NK-92 treated with Interleukin-12 subunit alpha and Interleukin-12 subunit beta, amount 100 ng/mL, for 24 hours (cell line): ENCODE measurements around the gene PTN.

Source experiments
- DNase-seq: peaks from one replicate; lab custom pipeline; 2025; lab: John Stamatoyannopoulos, UW

PTN gene

GRCh38 chr7:137343281-137343841 lies at the start of gene PTN:
Gene PTN (minus strand): TSS chr7:137343733. CDS start chr7:137254973, 88,760 bp downstream.
- no peak for DNase-seq

GRCh38 chr7:137390076-137390475 lies 46.5 kb upstream of the PTN start:
- no peak for DNase-seq

DNA sequence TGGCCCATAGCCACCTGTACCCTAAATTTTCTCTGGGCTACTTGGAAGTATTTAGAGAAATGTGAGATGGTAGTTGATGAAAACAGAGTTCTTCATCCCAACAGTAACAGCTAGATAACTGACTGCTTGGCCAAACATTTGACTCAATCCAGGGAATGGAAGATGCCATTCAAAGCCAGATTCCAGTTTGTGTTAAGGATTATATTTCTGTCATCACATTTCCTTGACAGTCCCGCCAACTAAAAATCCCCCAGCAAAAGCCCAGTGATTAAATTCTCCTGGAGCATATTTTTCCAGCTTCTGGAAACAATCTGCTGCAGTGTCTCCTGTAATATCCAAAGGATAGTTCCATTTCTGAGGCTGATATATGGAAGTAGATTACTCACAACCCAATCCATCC lies 45.4 kb upstream of the PTN start:
- DNase-seq = no peak

GRCh38 chr7:137386966-137387365 lies 43.4 kb upstream of the PTN start:
- DNase-seq = no peak

GRCh38 chr7:137381045-137381444 lies 37.5 kb upstream of the PTN start:
- no peak for DNase-seq

DNA sequence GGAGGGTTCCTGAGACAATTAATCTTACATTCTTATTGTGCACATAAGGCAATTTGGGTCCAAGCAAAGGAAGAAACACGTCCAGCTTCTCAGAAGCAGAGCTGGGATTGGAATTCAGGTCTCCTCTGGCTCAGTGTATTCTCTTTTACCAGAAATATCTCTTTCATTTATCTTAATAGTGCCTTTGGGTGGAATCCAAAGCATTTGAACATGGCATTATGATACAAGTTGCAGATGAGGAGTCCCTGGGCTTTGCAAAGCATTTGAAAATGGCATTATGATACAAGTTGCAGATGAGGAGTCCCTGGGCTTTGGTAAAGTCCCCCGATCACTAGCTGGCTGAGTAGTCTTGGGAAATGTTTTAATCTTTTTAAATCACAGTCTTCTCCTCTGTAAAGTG lies 30.0 kb upstream of the PTN start:
- no peak for DNase-seq

GRCh38 chr7:137371616-137372015 lies 28.1 kb upstream of the PTN start:
- DNase-seq = no peak

DNA sequence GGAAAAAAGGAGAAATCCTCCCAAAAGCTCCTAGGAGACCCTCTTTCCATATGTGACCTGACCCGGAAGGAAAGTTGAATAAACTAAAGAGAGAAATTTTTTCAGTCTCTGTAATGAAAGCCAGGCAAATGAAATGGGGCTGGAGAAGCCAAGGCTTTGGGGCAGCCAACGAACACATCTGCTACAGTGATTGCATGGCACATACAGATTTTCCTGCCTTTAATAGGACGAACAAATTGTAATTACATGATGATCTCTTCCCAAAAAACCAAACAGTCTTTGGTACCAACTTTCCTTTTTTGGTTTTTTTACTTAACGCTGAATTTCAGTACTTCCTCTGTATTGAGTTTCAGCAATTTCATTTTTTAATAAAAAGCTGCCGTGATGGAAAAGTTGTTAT lies 23.5 kb upstream of the PTN start:
- no peak for DNase-seq

GRCh38 chr7:137363683-137364082 lies 20.1 kb upstream of the PTN start:
- no peak for DNase-seq

DNA sequence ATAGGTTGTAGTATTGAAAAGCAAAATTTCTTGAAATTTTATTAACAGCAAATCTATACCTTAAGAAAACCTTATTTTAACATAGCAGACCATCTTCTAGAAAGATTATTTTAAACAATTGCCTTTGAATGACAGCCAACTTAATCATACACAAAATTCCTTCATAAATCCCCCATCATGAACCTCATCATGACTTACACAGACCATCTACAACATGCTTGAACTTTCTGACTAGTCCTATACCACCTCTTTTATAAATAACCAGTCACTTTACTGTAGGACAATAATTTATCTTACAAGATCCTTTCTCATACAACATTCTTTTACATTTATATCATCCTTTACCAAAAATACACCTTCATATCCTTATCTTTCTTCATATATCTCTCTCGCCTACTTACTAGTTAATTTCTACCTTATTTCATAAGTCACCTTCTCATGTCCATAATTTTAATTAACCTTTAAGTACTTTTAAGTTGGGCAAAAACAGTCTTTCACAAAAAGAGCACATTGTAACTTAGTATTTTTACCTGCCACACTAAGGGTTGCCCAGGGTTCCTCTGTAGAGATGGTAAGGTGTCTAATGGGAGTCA lies 16.6 kb upstream of the PTN start:
- no peak for DNase-seq

GRCh38 chr7:137354961-137355360 lies 11.4 kb upstream of the PTN start:
- no peak for DNase-seq

- DNase-seq = no peak
These were observed 10.9 kb upstream of the PTN start for GRCh38 chr7:137354396-137354795.

DNA sequence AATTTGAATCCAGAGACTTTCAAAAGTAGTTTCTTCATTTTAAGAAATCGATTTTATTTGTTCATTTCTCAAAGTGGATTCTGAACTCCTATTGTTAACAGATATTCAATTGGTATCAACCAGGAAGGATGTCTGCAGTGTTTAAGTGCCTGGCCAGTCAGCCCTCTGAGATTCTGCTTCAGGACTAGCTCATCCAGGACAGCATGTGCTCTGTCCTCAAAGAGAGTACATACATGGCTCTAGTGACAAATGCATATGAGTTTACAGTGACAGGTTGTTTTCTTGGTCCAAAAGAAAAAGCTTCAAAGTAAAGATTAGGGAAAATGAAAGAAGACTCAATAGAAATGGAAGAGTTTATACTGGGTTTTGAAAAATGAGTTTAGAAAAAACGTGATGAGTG lies 8.4 kb upstream of the PTN start:
- DNase-seq = no peak

GRCh38 chr7:137345799-137346449 lies 2.4 kb upstream of the PTN start:
- no peak for DNase-seq

- no peak for DNase-seq
These were observed 688 bp downstream of the PTN start for GRCh38 chr7:137342828-137343261.

- no peak for DNase-seq
These were observed 1.3 kb downstream of the PTN start for GRCh38 chr7:137342265-137342664.

DNA sequence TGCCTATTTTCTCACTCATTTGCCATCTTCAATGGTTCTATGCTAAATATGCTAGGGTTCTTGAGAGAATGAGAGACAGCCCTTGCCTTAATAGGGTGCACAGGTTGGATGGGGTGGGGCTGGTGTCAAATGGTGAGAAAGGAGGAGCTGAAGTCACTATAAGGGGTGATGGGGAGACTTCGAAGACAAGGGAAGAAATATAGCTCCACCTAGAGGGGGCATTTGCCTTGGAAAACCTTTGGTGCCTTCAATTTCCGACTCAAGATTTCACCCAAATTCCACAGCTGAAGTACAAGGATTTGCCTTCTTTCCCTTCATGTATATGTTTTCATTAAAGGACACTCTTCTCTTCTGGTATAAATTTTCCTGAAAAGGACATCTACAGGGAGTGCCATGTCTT lies 5.6 kb downstream of the PTN start:
- no peak for DNase-seq

- no peak for DNase-seq
These were observed 7.7 kb downstream of the PTN start for GRCh38 chr7:137335814-137336213.

- no peak for DNase-seq
These were observed 12.2 kb downstream of the PTN start for GRCh38 chr7:137331378-137331777.

DNA sequence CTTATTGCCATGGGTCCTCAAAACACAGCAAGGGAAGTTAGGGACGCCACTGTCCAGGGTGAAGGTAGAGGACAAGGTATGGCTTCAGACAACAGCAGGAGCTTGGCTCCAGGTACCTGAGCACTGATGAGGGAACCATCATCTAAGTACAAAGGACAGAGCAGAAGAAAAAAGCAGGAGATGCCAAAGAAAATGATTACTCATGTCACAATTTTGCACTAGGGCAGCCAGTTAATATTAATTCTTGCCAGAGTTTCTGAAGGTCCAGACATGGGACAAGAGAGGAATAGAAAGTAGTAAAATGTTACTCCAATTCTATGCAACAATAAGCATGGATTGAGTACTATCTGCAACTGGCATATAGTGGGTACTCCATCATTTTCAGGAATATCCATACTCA lies 14.1 kb downstream of the PTN start:
- DNase-seq = no peak

GRCh38 chr7:137328373-137329120 lies 15.0 kb downstream of the PTN start:
- DNase-seq = no peak

DNA sequence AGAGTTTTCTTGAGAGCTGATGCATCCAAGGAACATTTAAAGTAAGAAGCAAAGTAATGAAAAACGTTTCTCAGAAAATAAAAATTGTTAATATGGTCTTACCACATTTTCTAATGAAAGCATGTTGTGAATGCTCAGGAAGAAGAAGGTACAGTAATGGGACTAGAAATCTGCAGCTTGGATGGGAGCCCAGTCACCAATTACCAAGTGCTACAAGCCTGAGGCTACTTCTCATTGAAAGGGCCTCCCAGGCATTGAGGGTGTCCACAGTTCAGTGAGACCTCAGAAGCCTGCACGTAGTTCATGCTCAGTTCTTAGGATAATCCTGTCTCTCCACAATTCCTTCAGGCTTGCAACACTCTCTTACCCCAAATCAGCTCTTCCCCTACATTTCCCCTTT lies 17.6 kb downstream of the PTN start:
- DNase-seq = no peak
